HepG2 (cell line): ENCODE results near the gene SF3B2. TPM values are rescaled to one million over a fixed set of nuclear protein-coding genes. Genes with fewer than 3 reads are reported as not detected.
A peak's percentile ranks its signal among the peaks of the same experiment; 100 is the strongest.

Source experiments
- ATAC-seq: fragments of 200-7000 bp; cut with Tn5 transposase; 3 replicates; pipeline ENCODE4 v1.9.1; 2020; ENCODE audit warnings: mild to moderate bottlenecking, moderate library complexity
- BruUV-seq: library from RNA; stranded (reverse); fragments of 400-500 nt; replicated peaks from 2 replicates; lab custom pipeline; 2021; lab: Mats Ljungman, UMichigan
- CTCF ChIA-PET: fragments of 300-600 bp; formaldehyde crosslinking; extraction: SDS; loops from one replicate; lab custom pipeline; 2021; ENCODE audit warnings: low total read pairs, inconsistent platforms, low intra/inter-chr PET ratio; lab: Yijun Ruan, JAX
- POLR2A ChIA-PET: fragments of 350-600 bp; sonication (Branson Sonifier 250); formaldehyde crosslinking; loops from one replicate; lab custom pipeline; 2020; ENCODE audit warnings: antibody characterized with exemption, inconsistent platforms; lab: Yijun Ruan, JAX
- DNase-seq: peaks from one replicate; pipeline ENCODE4 v3.0.0-alpha.2; 2015; ENCODE audit warnings: low spot score
- FAIRE-seq: peaks from 3 replicates; lab custom pipeline; 2011; peaks lifted over from hg19 to GRCh38; lab: Jason Lieb, UNC
- H2AFZ ChIP-seq: one replicate; pipeline ENCODE4 v1.6.1; 2011; ENCODE audit warnings: low read length, inconsistent platforms
- H3K27ac ChIP-seq: fragments of 300-600 bp; 3 replicates; pipeline ENCODE4 v1.8.0; 2011; ENCODE audit warnings: mixed run types, mild to moderate bottlenecking, mixed read lengths, low read length, inconsistent platforms; ENCODE audit not compliant: insufficient read depth; ENCODE audit errors: extremely low read length
- H3K27me3 ChIP-seq, 2 experiments: fragments of 200-600 bp in 1 of 2; 2 replicates in 1 of 2; 3 replicates in 1 of 2; pipeline versions ENCODE4 v1.6.0 to v1.8.0; 2011; ENCODE audit warnings: low read length in 2 of 2, mild to moderate bottlenecking in 2 of 2, moderate library complexity in 2 of 2, inconsistent platforms in 1 of 2; ENCODE audit not compliant: insufficient read depth in 2 of 2, control insufficient read depth in 1 of 2
- H3K36me3 ChIP-seq, 2 experiments: fragments of 200-600 bp in 1 of 2; replicated peaks in 1 of 2; 2 replicates in 1 of 2; 3 replicates in 1 of 2; pipeline versions ENCODE4 v1.5.1 to v1.8.0; 2011; ENCODE audit warnings: low read length in 2 of 2, inconsistent platforms in 1 of 2; ENCODE audit not compliant: insufficient read depth in 2 of 2, control insufficient read depth in 1 of 2
- H3K4me1 ChIP-seq: 2 replicates; pipeline ENCODE4 v1.5.1; 2012; ENCODE audit warnings: low read length, inconsistent platforms; ENCODE audit not compliant: insufficient read depth
- H3K4me2 ChIP-seq: 2 replicates; pipeline ENCODE4 v1.6.0; 2011; ENCODE audit warnings: low read depth, low read length, inconsistent platforms
- H3K4me3 ChIP-seq, 3 experiments: fragments of 200-600 bp in 1 of 3; sonication (generic), shearing (Covaris generic) in 1 of 3; replicated peaks in 1 of 3; 2 replicates each; pipeline ENCODE4 v1.5.1; 2011 to 2016; ENCODE audit warnings: low read length in 3 of 3, inconsistent platforms in 2 of 3, low read depth in 2 of 3, mild to moderate bottlenecking in 2 of 3, control low read depth in 1 of 3, mixed read lengths in 1 of 3; ENCODE audit not compliant: insufficient read depth in 1 of 3
- H3K79me2 ChIP-seq: one replicate; pipeline ENCODE4 v1.6.1; 2011; ENCODE audit warnings: low read length, inconsistent platforms; ENCODE audit not compliant: insufficient read depth
- H3K9ac ChIP-seq: 2 replicates; pipeline ENCODE4 v1.6.0; 2011; ENCODE audit warnings: mild to moderate bottlenecking, low read depth, low read length, inconsistent platforms; ENCODE audit not compliant: insufficient read depth
- H3K9me3 ChIP-seq: 2 replicates; pipeline ENCODE4 v1.5.1; 2012; ENCODE audit warnings: mild to moderate bottlenecking, low read length
- H4K20me1 ChIP-seq: 2 replicates; pipeline ENCODE4 v1.6.0; 2011; ENCODE audit warnings: inconsistent platforms, mild to moderate bottlenecking, low read length, moderate library complexity; ENCODE audit not compliant: insufficient read depth
- ATF7-NPFF ChIP-seq: sonication (generic); formaldehyde crosslinking; IDR thresholded peaks from 2 replicates; pipeline ENCODE4 v1.8.1; 2023; ENCODE audit warnings: mild to moderate bottlenecking, low read depth, missing genetic modification reagents, moderate library complexity
- CENPX ChIP-seq: sonication (generic); formaldehyde crosslinking; IDR thresholded peaks from 2 replicates; pipeline ENCODE4 v1.9.0; 2021; ENCODE audit warnings: mild to moderate bottlenecking, missing genetic modification reagents, moderate library complexity
- DMAP1 ChIP-seq: IDR thresholded peaks from 2 replicates; pipeline ENCODE4 v1.6.1; 2016
- GATA4 ChIP-seq: sonication (generic); IDR thresholded peaks from 2 replicates; pipeline ENCODE4 v1.6.1; 2016; ENCODE audit warnings: antibody characterized with exemption, low read depth, borderline replicate concordance
- HDAC1 ChIP-seq: sonication (generic); formaldehyde crosslinking; IDR thresholded peaks from 2 replicates; pipeline ENCODE4 v1.5.1; 2020; ENCODE audit warnings: mild to moderate bottlenecking, missing genetic modification reagents
- KAT7 ChIP-seq: IDR thresholded peaks from 2 replicates; pipeline ENCODE4 v1.6.1; 2018; ENCODE audit warnings: borderline replicate concordance, missing compliant biosample characterization
- SAP130 ChIP-seq: IDR thresholded peaks from 2 replicates; pipeline ENCODE4 v1.6.1; 2016; ENCODE audit warnings: low read depth
- SMC3 ChIP-seq: IDR thresholded peaks from 2 replicates; pipeline ENCODE4 v1.6.1; 2011; ENCODE audit warnings: low read length, improper control_type of control experiment
- SNAI1 ChIP-seq: sonication (generic); formaldehyde crosslinking; IDR thresholded peaks from 2 replicates; pipeline ENCODE4 v1.5.0; 2020; ENCODE audit warnings: mild to moderate bottlenecking, missing genetic modification reagents, borderline replicate concordance
- TOPORS ChIP-seq: sonication (generic); formaldehyde crosslinking; IDR thresholded peaks from 2 replicates; pipeline ENCODE4 v1.8.0; 2023; ENCODE audit warnings: mild to moderate bottlenecking, missing genetic modification reagents
- ZNF333 ChIP-seq: sonication (generic); formaldehyde crosslinking; IDR thresholded peaks from 2 replicates; pipeline ENCODE4 v1.4.0; 2020; ENCODE audit warnings: mild to moderate bottlenecking, missing genetic modification reagents, borderline replicate concordance
- ZNF883 ChIP-seq: sonication (generic); formaldehyde crosslinking; IDR thresholded peaks from 2 replicates; pipeline ENCODE4 v1.5.1; 2020; ENCODE audit warnings: mild to moderate bottlenecking, missing genetic modification reagents; ENCODE audit errors: not compliant biosample characterization
- whole genome bisulfite sequencing: methylation state at CpG from one replicate; pipeline ENCODE4 v1.1.6; 2017; ENCODE audit warnings: low lambda C conversion rate; 5-methylcytosine and 5-hydroxymethylcytosine counted together
- in situ Hi-C: cut with HindIII; loops from 2 replicates; pipeline ENCODE4 v1.10.0; 2017; ENCODE audit warnings: low pct_unique_long_range_greater_than_20kb; ENCODE audit not compliant: extremely low pct_ligation_motif_present
- intact Hi-C: fragments of 100-400 bp; cut with micrococcal nuclease; formaldehyde crosslinking; loops from one replicate; pipeline ENCODE4 v1.10.0; 2022; ENCODE audit not compliant: unreplicated experiment
- polyA plus RNA-seq, 8 experiments: library from polyadenylated mRNA; depleted of rRNA in 3 of 8; stranded (reverse) in 7 of 8; unstranded in 1 of 8; fragments of >200 nt; fragmentation: Illumina TruSeq in 4 of 8; extraction: Trizol in 4 of 8; gene quantifications; 2 replicates each; pipeline versions ENCODE4 v1.2.1 to v1.2.3, GENCODE V29; 2011 to 2016; ENCODE audit warnings: low read depth in 4 of 8, missing spikeins in 1 of 8, mixed read lengths in 1 of 8; ENCODE audit not compliant: insufficient read depth in 1 of 8
- total RNA-seq, 5 experiments: library from RNA; depleted of rRNA; stranded (reverse); fragments of >200 nt; fragmentation: Illumina TruSeq; extraction: Trizol; gene quantifications; 2 replicates each; pipeline ENCODE4 v1.2.3, GENCODE V29; 2016; ENCODE audit warnings: low read depth in 1 of 5
- TF ChIP-seq, protein P1 (sequence below): sonication (generic); formaldehyde crosslinking; IDR thresholded peaks from 2 replicates; pipeline ENCODE4 v1.4.0; 2020; ENCODE audit warnings: mild to moderate bottlenecking, missing genetic modification reagents
- TF ChIP-seq, protein P2 (sequence below): IDR thresholded peaks from 2 replicates; pipeline ENCODE4 v1.4.0; 2020; ENCODE audit warnings: mild to moderate bottlenecking, missing genetic modification reagents
- TF ChIP-seq, protein P3 (sequence below): IDR thresholded peaks from 2 replicates; pipeline ENCODE4 v1.6.1; 2016; ENCODE audit warnings: missing biosample characterization, missing genetic modification reagents, low read depth
- TF ChIP-seq, protein P4 (sequence below): sonication (generic); formaldehyde crosslinking; IDR thresholded peaks from 2 replicates; pipeline ENCODE4 v1.4.0; 2020; ENCODE audit warnings: missing genetic modification reagents, borderline replicate concordance

SF3B2 gene
- total and polyA plus RNA-seq, 2 of the 13 experiments (the other 11 are each of a cell fraction or from before 2014, with no cell fraction given): 70.4 to 153 TPM

DNA sequence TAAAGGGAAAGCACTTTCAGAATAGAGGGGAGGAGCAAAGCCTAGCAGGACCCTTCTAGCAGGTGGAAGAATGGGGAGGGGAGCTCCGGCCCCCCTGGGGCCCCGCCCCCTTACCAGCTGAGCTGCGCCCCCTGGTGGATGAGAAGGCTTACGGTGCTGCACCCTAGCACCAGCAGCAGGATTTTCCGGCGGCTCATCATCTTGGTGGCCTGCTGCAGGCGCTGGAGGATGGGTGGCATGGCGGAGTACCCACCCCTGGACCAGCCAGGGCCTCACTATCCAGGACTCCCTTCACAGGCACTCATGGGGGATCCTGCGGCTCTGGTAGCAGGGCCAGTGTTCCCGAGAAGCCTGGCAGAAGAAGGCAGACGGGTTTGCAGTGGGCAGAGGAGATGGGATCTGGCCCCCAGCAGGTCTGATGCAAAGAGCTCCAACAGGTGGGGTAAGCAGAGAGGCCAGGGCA lies 7.0 kb upstream of the SF3B2 start:
- intact Hi-C loops (no loop called here), in situ Hi-C loops (no loop called here)
- Histone ChIP-seq H3K9me3 (no peaks in the 10 kb centered on the region), H3K36me3 (no peaks in the 10 kb centered on the region), H3K4me2 (peak overlapping the region; percentile 54), H3K27ac (no peak overlapping the region), H3K4me1 (peaks cover 22% of the 10 kb centered on the region), H3K79me2 (no peaks in the 10 kb centered on the region), H3K4me3 (peak overlapping the region in 1 of 3 experiments; percentile 22; a peak in 1 of 6 replicates), H4K20me1 (no peaks in the 10 kb centered on the region), H3K9ac (no peak overlapping the region), H3K27me3 (peaks cover 6 to 47% of the 10 kb centered on the region in 2 experiments; a peak in 4 of 5 replicates), H2AFZ (no peak overlapping the region)
- CTCF ChIA-PET: interaction anchor here (1.1 to 1.6 kb wide), 2 partner anchors 23 to 56 kb away, joined by 3 to 8 read pairs; no protein-coding TSS in a partner anchor
- FAIRE-seq (peak; percentile 50), ATAC-seq (peak; percentile 86), DNase-seq (peak; percentile 65)
- no TSS peak for BruUV-seq
- no CpG with 5 or more reads among the region's 11 CpGs for WGBS
- POLR2A ChIA-PET: interaction anchor here (0.6 to 1.3 kb wide), 4 partner anchors 8 to 17 kb away, joined by 3 to 5 read pairs (median 4); no protein-coding TSS in a partner anchor
- TF ChIP-seq ZNF883 (no peak), GATA4 (no peak), SMC3 (peak; percentile 16; the same call in 1 of the 2 replicates), ZNF333 (CRISPR knock-in tag) (no peak), HDAC1 (CRISPR knock-in tag) (no peak), ATF7-NPFF (CRISPR knock-in tag) (no peak), SAP130 (CRISPR knock-in tag) (peak; percentile 42; the same call in 1 of the 2 replicates), SNAI1 (no peak), CENPX (CRISPR knock-in tag) (no peak), TOPORS (CRISPR knock-in tag) (no peak), DMAP1 (no peak), KAT7 (CRISPR knock-in tag) (no peak)
- TF ChIP-seq, protein P1, sequence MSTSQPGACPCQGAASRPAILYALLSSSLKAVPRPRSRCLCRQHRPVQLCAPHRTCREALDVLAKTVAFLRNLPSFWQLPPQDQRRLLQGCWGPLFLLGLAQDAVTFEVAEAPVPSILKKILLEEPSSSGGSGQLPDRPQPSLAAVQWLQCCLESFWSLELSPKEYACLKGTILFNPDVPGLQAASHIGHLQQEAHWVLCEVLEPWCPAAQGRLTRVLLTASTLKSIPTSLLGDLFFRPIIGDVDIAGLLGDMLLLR (CRISPR knock-in tag): no peak
- TF ChIP-seq, protein P2, sequence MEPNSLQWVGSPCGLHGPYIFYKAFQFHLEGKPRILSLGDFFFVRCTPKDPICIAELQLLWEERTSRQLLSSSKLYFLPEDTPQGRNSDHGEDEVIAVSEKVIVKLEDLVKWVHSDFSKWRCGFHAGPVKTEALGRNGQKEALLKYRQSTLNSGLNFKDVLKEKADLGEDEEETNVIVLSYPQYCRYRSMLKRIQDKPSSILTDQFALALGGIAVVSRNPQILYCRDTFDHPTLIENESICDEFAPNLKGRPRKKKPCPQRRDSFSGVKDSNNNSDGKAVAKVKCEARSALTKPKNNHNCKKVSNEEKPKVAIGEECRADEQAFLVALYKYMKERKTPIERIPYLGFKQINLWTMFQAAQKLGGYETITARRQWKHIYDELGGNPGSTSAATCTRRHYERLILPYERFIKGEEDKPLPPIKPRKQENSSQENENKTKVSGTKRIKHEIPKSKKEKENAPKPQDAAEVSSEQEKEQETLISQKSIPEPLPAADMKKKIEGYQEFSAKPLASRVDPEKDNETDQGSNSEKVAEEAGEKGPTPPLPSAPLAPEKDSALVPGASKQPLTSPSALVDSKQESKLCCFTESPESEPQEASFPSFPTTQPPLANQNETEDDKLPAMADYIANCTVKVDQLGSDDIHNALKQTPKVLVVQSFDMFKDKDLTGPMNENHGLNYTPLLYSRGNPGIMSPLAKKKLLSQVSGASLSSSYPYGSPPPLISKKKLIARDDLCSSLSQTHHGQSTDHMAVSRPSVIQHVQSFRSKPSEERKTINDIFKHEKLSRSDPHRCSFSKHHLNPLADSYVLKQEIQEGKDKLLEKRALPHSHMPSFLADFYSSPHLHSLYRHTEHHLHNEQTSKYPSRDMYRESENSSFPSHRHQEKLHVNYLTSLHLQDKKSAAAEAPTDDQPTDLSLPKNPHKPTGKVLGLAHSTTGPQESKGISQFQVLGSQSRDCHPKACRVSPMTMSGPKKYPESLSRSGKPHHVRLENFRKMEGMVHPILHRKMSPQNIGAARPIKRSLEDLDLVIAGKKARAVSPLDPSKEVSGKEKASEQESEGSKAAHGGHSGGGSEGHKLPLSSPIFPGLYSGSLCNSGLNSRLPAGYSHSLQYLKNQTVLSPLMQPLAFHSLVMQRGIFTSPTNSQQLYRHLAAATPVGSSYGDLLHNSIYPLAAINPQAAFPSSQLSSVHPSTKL (CRISPR knock-in tag): peak; percentile 41; the same call in 1 of the 2 replicates
- TF ChIP-seq, protein P3, sequence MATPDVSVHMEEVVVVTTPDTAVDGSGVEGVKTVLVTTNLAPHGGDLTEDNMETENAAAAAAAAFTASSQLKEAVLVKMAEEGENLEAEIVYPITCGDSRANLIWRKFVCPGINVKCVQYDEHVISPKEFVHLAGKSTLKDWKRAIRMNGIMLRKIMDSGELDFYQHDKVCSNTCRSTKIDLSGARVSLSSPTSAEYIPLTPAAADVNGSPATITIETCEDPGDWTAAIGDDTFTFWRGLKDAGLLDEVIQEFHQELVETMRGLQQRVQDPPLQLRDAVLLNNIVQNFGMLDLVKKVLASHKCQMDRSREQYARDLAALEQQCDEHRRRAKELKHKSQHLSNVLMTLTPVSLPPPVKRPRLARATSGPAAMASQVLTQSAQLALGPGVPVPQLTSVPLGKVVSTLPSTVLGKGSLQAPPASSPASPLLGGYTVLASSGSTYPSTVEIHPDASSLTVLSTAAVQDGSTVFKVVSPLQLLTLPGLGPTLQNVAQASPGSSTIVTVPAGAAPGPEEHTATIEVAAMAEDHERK: no peak
- TF ChIP-seq, protein P4, sequence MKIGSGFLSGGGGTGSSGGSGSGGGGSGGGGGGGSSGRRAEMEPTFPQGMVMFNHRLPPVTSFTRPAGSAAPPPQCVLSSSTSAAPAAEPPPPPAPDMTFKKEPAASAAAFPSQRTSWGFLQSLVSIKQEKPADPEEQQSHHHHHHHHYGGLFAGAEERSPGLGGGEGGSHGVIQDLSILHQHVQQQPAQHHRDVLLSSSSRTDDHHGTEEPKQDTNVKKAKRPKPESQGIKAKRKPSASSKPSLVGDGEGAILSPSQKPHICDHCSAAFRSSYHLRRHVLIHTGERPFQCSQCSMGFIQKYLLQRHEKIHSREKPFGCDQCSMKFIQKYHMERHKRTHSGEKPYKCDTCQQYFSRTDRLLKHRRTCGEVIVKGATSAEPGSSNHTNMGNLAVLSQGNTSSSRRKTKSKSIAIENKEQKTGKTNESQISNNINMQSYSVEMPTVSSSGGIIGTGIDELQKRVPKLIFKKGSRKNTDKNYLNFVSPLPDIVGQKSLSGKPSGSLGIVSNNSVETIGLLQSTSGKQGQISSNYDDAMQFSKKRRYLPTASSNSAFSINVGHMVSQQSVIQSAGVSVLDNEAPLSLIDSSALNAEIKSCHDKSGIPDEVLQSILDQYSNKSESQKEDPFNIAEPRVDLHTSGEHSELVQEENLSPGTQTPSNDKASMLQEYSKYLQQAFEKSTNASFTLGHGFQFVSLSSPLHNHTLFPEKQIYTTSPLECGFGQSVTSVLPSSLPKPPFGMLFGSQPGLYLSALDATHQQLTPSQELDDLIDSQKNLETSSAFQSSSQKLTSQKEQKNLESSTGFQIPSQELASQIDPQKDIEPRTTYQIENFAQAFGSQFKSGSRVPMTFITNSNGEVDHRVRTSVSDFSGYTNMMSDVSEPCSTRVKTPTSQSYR (CRISPR knock-in tag): no peak
